WTC11 (cell line): ENCODE results near the gene SRD5A2. TPM values are rescaled to one million over a fixed set of nuclear protein-coding genes. Genes with fewer than 3 reads are reported as not detected.

Experiments
- ATAC-seq: fragments of 200-7000 bp; cut with Tn5 transposase; 2 replicates; pipeline ENCODE4 v1.10.0; 2021; ENCODE audit warnings: mild to moderate bottlenecking, moderate library complexity
- CTCF ChIA-PET: fragments of 300-600 bp; sonication (Branson Sonifier 250); formaldehyde crosslinking; loops from one replicate; lab custom pipeline; 2021; ENCODE audit warnings: antibody characterized with exemption; lab: Charles Lee
- POLR2A ChIA-PET: fragments of 350-600 bp; sonication (Branson Sonifier 250); formaldehyde crosslinking; loops from one replicate; lab custom pipeline; 2021; ENCODE audit warnings: antibody characterized with exemption; lab: Charles Lee
- DNase-seq: peaks from one replicate; pipeline ENCODE4 v3.0.0; 2021; ENCODE audit warnings: low spot score
- H3K27ac Mint-ChIP-seq: 2 replicates; pipeline ENCODE4 v1.8.0; 2021; ENCODE audit warnings: mixed read lengths
- H3K27me3 Mint-ChIP-seq: 2 replicates; pipeline ENCODE4 v1.8.0; 2021; ENCODE audit warnings: low read depth, mild to moderate bottlenecking, moderate library complexity, mixed read lengths
- H3K36me3 Mint-ChIP-seq: 2 replicates; pipeline ENCODE4 v1.8.0; 2021; ENCODE audit warnings: mixed read lengths
- H3K4me1 Mint-ChIP-seq: 2 replicates; pipeline ENCODE4 v1.8.0; 2022; ENCODE audit warnings: mixed read lengths
- H3K4me3 Mint-ChIP-seq: 2 replicates; pipeline ENCODE4 v1.8.0; 2021; ENCODE audit warnings: mild to moderate bottlenecking, moderate library complexity, mixed read lengths
- H3K9me3 Mint-ChIP-seq: 2 replicates; pipeline ENCODE4 v1.8.0; 2021; ENCODE audit warnings: mixed read lengths
- ETV6 ChIP-seq: sonication (generic); formaldehyde crosslinking; IDR thresholded peaks from 2 replicates; pipeline ENCODE4 v1.8.1; 2022; ENCODE audit warnings: mild to moderate bottlenecking, missing genetic modification reagents
- FOXP1 ChIP-seq: sonication (generic); formaldehyde crosslinking; IDR thresholded peaks from 2 replicates; pipeline ENCODE4 v1.8.0; 2022; ENCODE audit warnings: missing genetic modification reagents, mild to moderate bottlenecking, moderate library complexity, borderline replicate concordance
- NFE2L1 ChIP-seq: sonication (generic); formaldehyde crosslinking; IDR thresholded peaks from 2 replicates; pipeline ENCODE4 v1.8.1; 2023; ENCODE audit warnings: missing genetic modification reagents
- RORB ChIP-seq: fragments of 250-450 bp; sonication (Bioruptor Pico); IDR thresholded peaks from 2 replicates; pipeline ENCODE4 v1.9.0; 2021; ENCODE audit warnings: mild to moderate bottlenecking
- SOX15 ChIP-seq: fragments of 250-450 bp; sonication (Bioruptor Pico); IDR thresholded peaks from 2 replicates; pipeline ENCODE4 v1.9.0; 2021; ENCODE audit warnings: mild to moderate bottlenecking
- ZNF219 ChIP-seq: sonication (generic); formaldehyde crosslinking; IDR thresholded peaks from 2 replicates; pipeline ENCODE4 v1.8.0; 2023; ENCODE audit warnings: missing genetic modification reagents, mild to moderate bottlenecking, borderline replicate concordance
- total RNA-seq: library from RNA; stranded (reverse); gene quantifications from 3 replicates; pipeline ENCODE4 v1.2.3, GENCODE V29; 2021
- TF ChIP-seq, protein P1 (sequence below): fragments of 200-600 bp; IDR thresholded peaks from 2 replicates; pipeline ENCODE4 v1.8.0; 2022; ENCODE audit warnings: antibody characterized with exemption
- TF ChIP-seq, protein P2 (sequence below): sonication (generic); formaldehyde crosslinking; IDR thresholded peaks from 2 replicates; pipeline ENCODE4 v1.8.1; 2022; ENCODE audit warnings: missing genetic modification reagents, borderline replicate concordance
- TF ChIP-seq, protein P3 (sequence below): sonication (generic); formaldehyde crosslinking; IDR thresholded peaks from 2 replicates; pipeline ENCODE4 v1.8.0; 2022; ENCODE audit warnings: missing genetic modification reagents
- TF ChIP-seq, protein P4 (sequence below): fragments of 250-450 bp; sonication (Bioruptor Pico); IDR thresholded peaks from 2 replicates; pipeline ENCODE4 v1.9.0; 2021; ENCODE audit warnings: mild to moderate bottlenecking
- TF ChIP-seq, protein P5 (sequence below): fragments of 250-450 bp; sonication (Bioruptor Pico); conservative IDR thresholded peaks from 2 replicates; pipeline ENCODE4 v1.9.0; 2021; ENCODE audit warnings: mild to moderate bottlenecking

Gene SRD5A2
- total RNA-seq, 1 experiment from 2014 or later, result 0.07 TPM

DNA sequence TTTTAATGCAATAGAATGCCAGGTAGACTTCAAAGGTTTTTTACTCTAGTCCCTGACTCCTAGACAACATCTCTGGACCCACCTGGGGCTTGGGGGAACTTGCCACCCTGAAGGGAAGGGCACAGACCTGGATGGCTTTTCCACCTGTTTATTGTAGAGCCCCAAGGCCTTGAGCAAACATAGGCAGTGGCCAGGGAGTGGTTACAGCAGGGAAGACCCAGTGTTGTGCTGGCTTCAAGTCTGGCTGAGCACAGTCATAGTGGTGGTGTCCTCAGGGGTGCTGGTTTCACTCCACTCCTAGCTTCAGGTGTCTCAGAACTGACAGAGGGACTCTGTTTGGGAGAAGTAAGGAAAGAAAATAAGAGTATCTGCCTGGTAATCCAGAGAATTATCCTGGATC is 5.5 kb upstream of the SRD5A2 start:
- H3K4me3 Mint-ChIP-seq, result no peak overlapping the region
- TF ChIP-seq, protein P1, sequence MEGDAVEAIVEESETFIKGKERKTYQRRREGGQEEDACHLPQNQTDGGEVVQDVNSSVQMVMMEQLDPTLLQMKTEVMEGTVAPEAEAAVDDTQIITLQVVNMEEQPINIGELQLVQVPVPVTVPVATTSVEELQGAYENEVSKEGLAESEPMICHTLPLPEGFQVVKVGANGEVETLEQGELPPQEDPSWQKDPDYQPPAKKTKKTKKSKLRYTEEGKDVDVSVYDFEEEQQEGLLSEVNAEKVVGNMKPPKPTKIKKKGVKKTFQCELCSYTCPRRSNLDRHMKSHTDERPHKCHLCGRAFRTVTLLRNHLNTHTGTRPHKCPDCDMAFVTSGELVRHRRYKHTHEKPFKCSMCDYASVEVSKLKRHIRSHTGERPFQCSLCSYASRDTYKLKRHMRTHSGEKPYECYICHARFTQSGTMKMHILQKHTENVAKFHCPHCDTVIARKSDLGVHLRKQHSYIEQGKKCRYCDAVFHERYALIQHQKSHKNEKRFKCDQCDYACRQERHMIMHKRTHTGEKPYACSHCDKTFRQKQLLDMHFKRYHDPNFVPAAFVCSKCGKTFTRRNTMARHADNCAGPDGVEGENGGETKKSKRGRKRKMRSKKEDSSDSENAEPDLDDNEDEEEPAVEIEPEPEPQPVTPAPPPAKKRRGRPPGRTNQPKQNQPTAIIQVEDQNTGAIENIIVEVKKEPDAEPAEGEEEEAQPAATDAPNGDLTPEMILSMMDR, result no peak
- TF ChIP-seq, all 79 proteins: peak for 0
- no peak for DNase-seq
- peaks cover 27% of the 10 kb centered on the region for H3K27me3 Mint-ChIP-seq
- H3K9me3 Mint-ChIP-seq, result peaks cover 21% of the 10 kb centered on the region
- ChIA-PET CTCF (no interaction called here), POLR2A (no interaction called here)
- no peak overlapping the region for H3K27ac Mint-ChIP-seq
- peaks cover 12% of the 10 kb centered on the region for H3K4me1 Mint-ChIP-seq
- 0 out of 2 replicates have a peak, but pooled peaks cover 3% of the 10 kb centered on the region for H3K36me3 Mint-ChIP-seq
- no peak for ATAC-seq

DNA sequence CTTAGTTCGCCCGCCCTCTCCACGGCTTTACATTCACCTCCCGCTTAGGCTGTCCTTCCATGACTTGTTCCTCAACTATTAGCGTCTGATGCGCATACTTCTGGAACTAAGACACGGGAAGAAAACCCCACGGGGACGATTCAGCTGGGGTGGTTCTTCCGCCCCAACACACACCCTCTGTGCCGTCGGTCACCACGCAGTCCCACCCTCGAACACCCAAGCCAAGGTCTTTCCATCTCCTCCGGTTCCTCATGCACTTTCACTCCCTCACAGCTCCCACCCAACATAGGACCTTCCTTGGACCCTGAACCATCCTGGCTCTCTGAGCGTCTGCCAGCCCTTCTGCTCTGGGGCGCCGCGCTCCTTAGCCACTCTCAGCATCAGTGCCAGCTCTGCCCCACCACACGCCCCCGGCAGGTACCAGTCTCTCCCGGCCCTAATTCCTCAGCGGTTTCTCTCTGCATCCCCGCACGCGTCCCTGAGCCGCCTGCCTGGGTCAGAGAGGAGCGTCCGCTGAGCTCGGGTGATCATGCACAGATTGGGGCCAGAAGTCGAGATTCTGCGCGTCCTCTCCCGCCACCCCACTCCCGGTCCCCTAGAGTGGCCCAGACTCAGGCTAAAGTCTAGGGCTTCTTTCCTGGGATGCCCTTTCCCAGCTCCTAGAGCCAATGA is 522 bp upstream of the SRD5A2 start:
- no peaks in the 10 kb centered on the region for H3K9me3 Mint-ChIP-seq
- H3K27me3 Mint-ChIP-seq, result peaks cover 59% of the 10 kb centered on the region
- POLR2A ChIA-PET, result no interaction called here

More for the DNA sequence above, 522 bp upstream of the SRD5A2 start:
- Mint-ChIP-seq H3K36me3 (no peaks in the 10 kb centered on the region), H3K4me3 (peak overlapping the region; percentile 78), H3K4me1 (peaks cover 19% of the 10 kb centered on the region), H3K27ac (no peak overlapping the region)
- CTCF ChIA-PET, result no interaction called here
- DNase-seq (no peak), ATAC-seq (no peak)
- TF ChIP-seq ETV6 (no peak), FOXP1 (CRISPR knock-in tag) (no peak), SOX15 (no peak), NFE2L1 (no peak), ZNF219 (CRISPR knock-in tag) (no peak), RORB (no peak)
- TF ChIP-seq, protein P2, sequence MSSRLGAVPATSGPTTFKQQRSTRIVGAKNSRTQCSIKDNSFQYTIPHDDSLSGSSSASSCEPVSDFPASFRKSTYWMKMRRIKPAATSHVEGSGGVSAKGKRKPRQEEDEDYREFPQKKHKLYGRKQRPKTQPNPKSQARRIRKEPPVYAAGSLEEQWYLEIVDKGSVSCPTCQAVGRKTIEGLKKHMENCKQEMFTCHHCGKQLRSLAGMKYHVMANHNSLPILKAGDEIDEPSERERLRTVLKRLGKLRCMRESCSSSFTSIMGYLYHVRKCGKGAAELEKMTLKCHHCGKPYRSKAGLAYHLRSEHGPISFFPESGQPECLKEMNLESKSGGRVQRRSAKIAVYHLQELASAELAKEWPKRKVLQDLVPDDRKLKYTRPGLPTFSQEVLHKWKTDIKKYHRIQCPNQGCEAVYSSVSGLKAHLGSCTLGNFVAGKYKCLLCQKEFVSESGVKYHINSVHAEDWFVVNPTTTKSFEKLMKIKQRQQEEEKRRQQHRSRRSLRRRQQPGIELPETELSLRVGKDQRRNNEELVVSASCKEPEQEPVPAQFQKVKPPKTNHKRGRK (CRISPR knock-in tag), result no peak
- TF ChIP-seq, protein P3, sequence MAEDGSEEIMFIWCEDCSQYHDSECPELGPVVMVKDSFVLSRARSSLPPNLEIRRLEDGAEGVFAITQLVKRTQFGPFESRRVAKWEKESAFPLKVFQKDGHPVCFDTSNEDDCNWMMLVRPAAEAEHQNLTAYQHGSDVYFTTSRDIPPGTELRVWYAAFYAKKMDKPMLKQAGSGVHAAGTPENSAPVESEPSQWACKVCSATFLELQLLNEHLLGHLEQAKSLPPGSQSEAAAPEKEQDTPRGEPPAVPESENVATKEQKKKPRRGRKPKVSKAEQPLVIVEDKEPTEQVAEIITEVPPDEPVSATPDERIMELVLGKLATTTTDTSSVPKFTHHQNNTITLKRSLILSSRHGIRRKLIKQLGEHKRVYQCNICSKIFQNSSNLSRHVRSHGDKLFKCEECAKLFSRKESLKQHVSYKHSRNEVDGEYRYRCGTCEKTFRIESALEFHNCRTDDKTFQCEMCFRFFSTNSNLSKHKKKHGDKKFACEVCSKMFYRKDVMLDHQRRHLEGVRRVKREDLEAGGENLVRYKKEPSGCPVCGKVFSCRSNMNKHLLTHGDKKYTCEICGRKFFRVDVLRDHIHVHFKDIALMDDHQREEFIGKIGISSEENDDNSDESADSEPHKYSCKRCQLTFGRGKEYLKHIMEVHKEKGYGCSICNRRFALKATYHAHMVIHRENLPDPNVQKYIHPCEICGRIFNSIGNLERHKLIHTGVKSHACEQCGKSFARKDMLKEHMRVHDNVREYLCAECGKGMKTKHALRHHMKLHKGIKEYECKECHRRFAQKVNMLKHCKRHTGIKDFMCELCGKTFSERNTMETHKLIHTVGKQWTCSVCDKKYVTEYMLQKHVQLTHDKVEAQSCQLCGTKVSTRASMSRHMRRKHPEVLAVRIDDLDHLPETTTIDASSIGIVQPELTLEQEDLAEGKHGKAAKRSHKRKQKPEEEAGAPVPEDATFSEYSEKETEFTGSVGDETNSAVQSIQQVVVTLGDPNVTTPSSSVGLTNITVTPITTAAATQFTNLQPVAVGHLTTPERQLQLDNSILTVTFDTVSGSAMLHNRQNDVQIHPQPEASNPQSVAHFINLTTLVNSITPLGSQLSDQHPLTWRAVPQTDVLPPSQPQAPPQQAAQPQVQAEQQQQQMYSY, result no peak
- TF ChIP-seq, protein P4, sequence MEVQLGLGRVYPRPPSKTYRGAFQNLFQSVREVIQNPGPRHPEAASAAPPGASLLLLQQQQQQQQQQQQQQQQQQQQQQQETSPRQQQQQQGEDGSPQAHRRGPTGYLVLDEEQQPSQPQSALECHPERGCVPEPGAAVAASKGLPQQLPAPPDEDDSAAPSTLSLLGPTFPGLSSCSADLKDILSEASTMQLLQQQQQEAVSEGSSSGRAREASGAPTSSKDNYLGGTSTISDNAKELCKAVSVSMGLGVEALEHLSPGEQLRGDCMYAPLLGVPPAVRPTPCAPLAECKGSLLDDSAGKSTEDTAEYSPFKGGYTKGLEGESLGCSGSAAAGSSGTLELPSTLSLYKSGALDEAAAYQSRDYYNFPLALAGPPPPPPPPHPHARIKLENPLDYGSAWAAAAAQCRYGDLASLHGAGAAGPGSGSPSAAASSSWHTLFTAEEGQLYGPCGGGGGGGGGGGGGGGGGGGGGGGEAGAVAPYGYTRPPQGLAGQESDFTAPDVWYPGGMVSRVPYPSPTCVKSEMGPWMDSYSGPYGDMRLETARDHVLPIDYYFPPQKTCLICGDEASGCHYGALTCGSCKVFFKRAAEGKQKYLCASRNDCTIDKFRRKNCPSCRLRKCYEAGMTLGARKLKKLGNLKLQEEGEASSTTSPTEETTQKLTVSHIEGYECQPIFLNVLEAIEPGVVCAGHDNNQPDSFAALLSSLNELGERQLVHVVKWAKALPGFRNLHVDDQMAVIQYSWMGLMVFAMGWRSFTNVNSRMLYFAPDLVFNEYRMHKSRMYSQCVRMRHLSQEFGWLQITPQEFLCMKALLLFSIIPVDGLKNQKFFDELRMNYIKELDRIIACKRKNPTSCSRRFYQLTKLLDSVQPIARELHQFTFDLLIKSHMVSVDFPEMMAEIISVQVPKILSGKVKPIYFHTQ, result no peak
- TF ChIP-seq, protein P1, result no peak
- TF ChIP-seq, protein P5, sequence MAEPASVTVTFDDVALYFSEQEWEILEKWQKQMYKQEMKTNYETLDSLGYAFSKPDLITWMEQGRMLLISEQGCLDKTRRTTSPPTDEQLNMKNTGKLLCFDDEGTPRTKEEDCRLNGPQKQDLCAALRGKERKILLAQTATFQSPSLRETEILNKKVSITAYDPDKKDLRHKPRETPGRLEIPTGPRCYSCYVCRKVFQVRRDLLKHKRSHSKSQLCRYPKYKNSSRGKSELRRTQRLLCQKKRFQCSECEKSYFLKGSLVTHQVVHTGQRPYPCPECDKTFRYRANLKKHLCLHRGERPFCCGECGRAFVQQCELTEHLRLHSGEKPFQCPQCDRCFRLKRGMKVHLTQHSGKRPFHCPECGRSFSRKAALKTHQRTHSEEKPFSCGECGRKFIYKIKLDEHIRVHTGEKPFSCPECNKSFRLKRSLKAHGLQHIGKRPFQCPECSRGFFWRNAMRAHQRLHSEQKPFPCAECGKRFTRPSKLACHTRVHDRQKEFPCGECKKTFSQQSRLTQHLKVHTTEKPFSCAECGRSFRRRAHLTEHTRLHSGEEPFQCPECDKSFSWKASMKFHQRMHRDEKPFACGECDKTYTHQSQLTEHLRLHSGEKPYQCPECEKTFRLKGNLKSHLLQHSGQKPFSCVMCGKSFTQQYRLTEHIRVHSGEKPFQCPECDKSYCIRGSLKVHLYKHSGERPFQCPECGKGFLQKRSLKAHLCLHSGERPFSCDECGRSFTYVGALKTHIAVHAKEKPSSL (CRISPR knock-in tag), result no peak
